Measurements from ENCODE around the gene AK5. TPM values are rescaled to one million over a fixed set of nuclear protein-coding genes. Genes with fewer than 3 reads are reported as not detected.

The AK5 gene
- total RNA-seq, 1 experiment from 2014 or later, result 3.8 TPM

DNA sequence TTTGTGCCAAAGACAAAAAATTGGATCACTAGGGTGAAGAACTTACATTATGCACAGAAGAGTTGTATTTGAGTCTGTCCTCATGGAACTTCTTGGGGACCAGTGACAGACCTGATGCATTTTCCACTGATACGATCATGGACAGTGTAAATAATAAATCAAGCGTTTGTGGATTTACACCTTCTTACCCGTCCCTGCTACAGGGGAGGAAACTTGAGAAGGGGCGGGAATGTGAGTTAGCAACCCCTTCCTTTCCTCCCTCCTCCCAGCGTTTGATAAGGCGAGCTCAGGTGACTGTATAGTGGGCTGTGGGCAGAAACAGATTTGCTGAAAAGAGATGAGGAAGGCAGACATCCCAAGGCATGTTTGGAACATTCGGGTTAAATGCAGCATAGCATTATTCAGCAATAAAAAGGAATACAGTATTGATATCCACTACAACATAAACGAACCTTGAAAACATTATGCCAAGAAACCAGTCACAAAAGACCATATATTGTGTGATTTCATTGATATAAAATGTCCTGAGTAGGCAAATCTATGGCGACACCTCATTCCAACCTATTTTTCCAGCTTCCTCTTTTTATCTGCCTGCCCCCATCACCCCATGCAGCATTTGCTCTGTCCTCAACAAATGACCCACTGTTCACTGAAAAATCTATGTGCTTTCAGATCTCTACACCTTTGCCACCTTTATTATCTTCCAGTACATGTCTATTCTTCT is 271.9 kb downstream of the AK5 start:
- Histone ChIP-seq H3K9me3 (ENCODE audit: low read length) (no peaks in the 10 kb centered on the region), H3K4me3 (ENCODE audit: low read length) (no peak overlapping the region), H3K27me3 (ENCODE audit: low read length) (no peaks in the 10 kb centered on the region), H3K9ac (ENCODE audit: low read length) (no peak overlapping the region), H3K4me2 (ENCODE audit: low read length) (no peak overlapping the region), H3K36me3 (ENCODE audit: low read depth, low read length) (no peaks in the 10 kb centered on the region), H3F3A (ENCODE audit: low read length, unreplicated experiment) (no peaks in the 10 kb centered on the region), H3K79me2 (ENCODE audit: low read length) (no peaks in the 10 kb centered on the region), H3K27ac (ENCODE audit: low read length) (no peak overlapping the region), H3K9me2 (replicated peaks; ENCODE audit: low read length) (no peaks in the 10 kb centered on the region), H3K4me1 (ENCODE audit: insufficient read depth, low read length) (no peaks in the 10 kb centered on the region), H4K20me1 (ENCODE audit: low read length) (no peaks in the 10 kb centered on the region), H2AFZ (ENCODE audit: low read length) (no peak overlapping the region)
- ChIA-PET POLR2A (ENCODE audit: unreplicated experiment) (no interaction called here), CTCF (no interaction called here)
- TF ChIP-seq, protein P1, sequence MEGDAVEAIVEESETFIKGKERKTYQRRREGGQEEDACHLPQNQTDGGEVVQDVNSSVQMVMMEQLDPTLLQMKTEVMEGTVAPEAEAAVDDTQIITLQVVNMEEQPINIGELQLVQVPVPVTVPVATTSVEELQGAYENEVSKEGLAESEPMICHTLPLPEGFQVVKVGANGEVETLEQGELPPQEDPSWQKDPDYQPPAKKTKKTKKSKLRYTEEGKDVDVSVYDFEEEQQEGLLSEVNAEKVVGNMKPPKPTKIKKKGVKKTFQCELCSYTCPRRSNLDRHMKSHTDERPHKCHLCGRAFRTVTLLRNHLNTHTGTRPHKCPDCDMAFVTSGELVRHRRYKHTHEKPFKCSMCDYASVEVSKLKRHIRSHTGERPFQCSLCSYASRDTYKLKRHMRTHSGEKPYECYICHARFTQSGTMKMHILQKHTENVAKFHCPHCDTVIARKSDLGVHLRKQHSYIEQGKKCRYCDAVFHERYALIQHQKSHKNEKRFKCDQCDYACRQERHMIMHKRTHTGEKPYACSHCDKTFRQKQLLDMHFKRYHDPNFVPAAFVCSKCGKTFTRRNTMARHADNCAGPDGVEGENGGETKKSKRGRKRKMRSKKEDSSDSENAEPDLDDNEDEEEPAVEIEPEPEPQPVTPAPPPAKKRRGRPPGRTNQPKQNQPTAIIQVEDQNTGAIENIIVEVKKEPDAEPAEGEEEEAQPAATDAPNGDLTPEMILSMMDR (conservative IDR thresholded peaks at IDR 0.05; ENCODE audit: low read depth, low read length), result no peak
- no peak for DNase-seq
- intact Hi-C loops (cut with micrococcal nuclease), result no loop called here
- no TSS peak for BruUV-seq (replicated peaks)
- no peak for ATAC-seq

DNA sequence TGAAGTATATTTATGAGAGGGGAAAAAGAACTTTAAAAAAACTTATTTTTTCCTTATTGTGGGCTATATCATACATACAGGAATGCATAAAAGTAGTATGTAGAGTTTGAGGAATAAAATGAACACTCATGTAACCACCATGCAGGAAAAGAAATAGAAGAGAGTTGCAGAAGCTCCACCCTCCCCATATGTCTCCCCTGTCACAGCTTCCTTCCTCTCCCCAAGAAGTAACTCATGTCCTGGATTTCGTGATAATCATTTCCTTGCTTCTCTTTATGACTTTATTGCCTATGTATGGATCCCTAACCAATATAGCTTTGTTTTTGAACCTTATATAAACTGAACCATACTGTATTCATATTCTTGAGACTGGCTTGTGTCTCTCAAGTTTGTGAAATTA is 274.2 kb downstream of the AK5 start:
- ATAC-seq (no peak), DNase-seq (no peak)
- H3K4me1 ChIP-seq (ENCODE audit: insufficient read depth, low read length), result no peaks in the 10 kb centered on the region
- no peak overlapping the region for H3K4me2 ChIP-seq (ENCODE audit: low read length)
- no peak overlapping the region for H3K4me3 ChIP-seq (ENCODE audit: low read length)
- intact Hi-C loops (cut with micrococcal nuclease), result no loop called here
- no peak overlapping the region for H3K9ac ChIP-seq (ENCODE audit: low read length)
- no peak overlapping the region for H2AFZ ChIP-seq (ENCODE audit: low read length)
- TF ChIP-seq EZH2 (IDR thresholded peaks at IDR 0.05; ENCODE audit: low read length, unreplicated experiment), result no peak
- TF ChIP-seq, protein P1 (conservative IDR thresholded peaks at IDR 0.05; ENCODE audit: low read depth, low read length), result no peak
- TF ChIP-seq EZH2phosphoT487 (IDR thresholded peaks at IDR 0.05; ENCODE audit: borderline replicate concordance, low read length), result no peak
- no peak overlapping the region for H3K27ac ChIP-seq (ENCODE audit: low read length)
- H3K79me2 ChIP-seq (ENCODE audit: low read length), result no peaks in the 10 kb centered on the region
- no TSS peak for BruUV-seq (replicated peaks)
- no peaks in the 10 kb centered on the region for H3K9me2 ChIP-seq (replicated peaks; ENCODE audit: low read length)
- POLR2A ChIA-PET (ENCODE audit: unreplicated experiment), result no interaction called here
- H3K9me3 ChIP-seq (ENCODE audit: low read length), result no peaks in the 10 kb centered on the region
- no peaks in the 10 kb centered on the region for H3K27me3 ChIP-seq (ENCODE audit: low read length)
- CTCF ChIA-PET, result no interaction called here
- no peaks in the 10 kb centered on the region for H4K20me1 ChIP-seq (ENCODE audit: low read length)
- no peaks in the 10 kb centered on the region for H3F3A ChIP-seq (ENCODE audit: low read length, unreplicated experiment)
- H3K36me3 ChIP-seq (ENCODE audit: low read depth, low read length), result 0 out of 2 replicates have a peak, but pooled peaks cover 3% of the 10 kb centered on the region

DNA sequence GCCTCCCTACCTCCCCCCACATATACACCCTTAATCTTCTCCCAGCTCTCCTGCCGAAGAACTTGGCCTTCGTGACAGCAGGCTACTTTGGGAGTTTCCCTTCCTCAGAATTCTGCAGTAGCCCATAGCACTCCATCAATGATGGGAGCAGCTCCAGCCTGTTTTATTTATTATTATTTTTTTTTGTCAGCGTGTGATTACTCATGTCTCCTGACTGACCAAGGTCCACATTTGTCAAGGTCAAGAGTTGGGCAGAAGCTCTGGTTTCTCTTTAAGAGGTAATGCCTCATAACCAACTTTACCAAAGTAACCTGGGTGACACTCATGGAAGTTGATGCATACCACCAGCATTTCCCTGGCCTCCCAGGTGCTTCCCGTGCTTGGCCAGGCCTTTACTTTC is 275.2 kb downstream of the AK5 start:
- Histone ChIP-seq H2AFZ (ENCODE audit: low read length) (no peak overlapping the region), H3K27me3 (ENCODE audit: low read length) (no peaks in the 10 kb centered on the region), H3K36me3 (ENCODE audit: low read depth, low read length) (peaks cover 8% of the 10 kb centered on the region; the same call in 1 of the 2 replicates), H3F3A (ENCODE audit: low read length, unreplicated experiment) (no peaks in the 10 kb centered on the region), H3K9me3 (ENCODE audit: low read length) (no peaks in the 10 kb centered on the region), H4K20me1 (ENCODE audit: low read length) (no peaks in the 10 kb centered on the region), H3K9ac (ENCODE audit: low read length) (no peak overlapping the region), H3K9me2 (replicated peaks; ENCODE audit: low read length) (no peaks in the 10 kb centered on the region), H3K4me1 (ENCODE audit: insufficient read depth, low read length) (no peaks in the 10 kb centered on the region), H3K4me3 (ENCODE audit: low read length) (no peak overlapping the region), H3K27ac (ENCODE audit: low read length) (no peak overlapping the region), H3K4me2 (ENCODE audit: low read length) (no peak overlapping the region), H3K79me2 (ENCODE audit: low read length) (no peaks in the 10 kb centered on the region)
- ATAC-seq (no peak), DNase-seq (no peak)
- no peak for TF ChIP-seq EZH2phosphoT487 (IDR thresholded peaks at IDR 0.05; ENCODE audit: borderline replicate concordance, low read length)
- no peak for TF ChIP-seq EZH2 (IDR thresholded peaks at IDR 0.05; ENCODE audit: low read length, unreplicated experiment)
- TF ChIP-seq, protein P1 (conservative IDR thresholded peaks at IDR 0.05; ENCODE audit: low read depth, low read length), result no peak
- intact Hi-C loops (cut with micrococcal nuclease), result no loop called here
- ChIA-PET CTCF (interaction anchor here (0.6 kb wide), 1 partner anchor 107 kb away, joined by 3 read pairs; no protein-coding TSS in a partner anchor), POLR2A (ENCODE audit: unreplicated experiment) (no interaction called here)
- TSS peak; percentile 13 for BruUV-seq (replicated peaks)
